ENCODE data around the gene LSM6.

LSM6 gene

GRCh38 chr4:146175541-146176453 is at the start of gene LSM6:
TSS of gene LSM6 (plus strand) at chr4:146175718. CDS start at chr4:146182922, 7,204 bp downstream.
- peak; percentile 73 for DNase-seq

- DNase-seq: no peak
Observed at GRCh38 chr4:146132445-146132844, 43.1 kb upstream of the LSM6 start.

DNA sequence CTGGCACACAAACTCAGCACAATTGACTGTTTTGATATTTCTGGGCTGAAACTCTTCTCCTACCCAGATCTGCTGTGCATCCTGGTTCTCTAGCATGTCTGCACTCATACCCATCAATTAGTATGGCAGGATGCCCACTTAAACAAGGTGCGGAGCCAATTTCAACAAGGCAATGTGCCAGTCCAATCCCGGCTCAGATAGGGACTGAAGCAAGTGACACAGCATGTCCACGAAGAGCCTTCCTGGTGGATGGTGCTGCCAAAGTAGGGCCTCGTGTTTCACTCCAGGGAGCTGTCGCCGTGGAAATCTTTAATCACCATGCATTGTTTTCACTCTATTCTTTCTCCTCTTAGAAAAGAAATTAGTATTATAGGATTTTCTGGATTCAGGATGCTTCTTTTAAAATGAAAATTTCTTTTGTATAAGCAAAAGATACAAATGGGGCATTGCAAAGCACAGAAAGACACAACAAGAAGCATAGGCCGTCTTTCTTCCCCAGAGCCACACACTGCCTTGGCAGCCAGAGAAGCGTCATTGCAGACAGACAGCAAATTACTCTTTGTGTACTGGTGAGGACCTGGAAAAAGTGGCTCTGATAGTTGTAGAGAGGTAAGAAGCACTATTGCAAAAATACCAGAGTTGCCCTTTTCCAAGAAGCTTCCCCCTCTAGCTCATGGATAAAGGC is 40.6 kb upstream of the LSM6 start:
- no peak for DNase-seq

DNA sequence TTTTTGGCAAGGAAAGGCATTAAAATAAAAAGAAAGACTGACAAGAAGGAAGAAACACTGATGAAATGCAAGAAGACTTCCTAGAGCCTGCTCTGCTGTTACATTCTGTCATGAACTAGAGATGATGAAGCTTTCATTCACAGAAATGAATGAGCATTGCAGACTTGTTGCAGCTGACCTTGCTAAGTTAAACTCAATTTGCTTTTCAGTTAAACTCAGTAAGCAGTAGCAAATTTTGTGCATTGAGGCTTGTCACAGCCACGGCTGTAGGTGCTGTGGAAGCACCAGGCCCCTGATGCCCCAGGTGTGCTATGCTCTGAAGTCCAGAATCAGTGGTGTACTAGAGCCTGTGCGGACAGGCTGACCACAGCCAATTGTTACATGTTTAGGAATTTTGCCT is 39.6 kb upstream of the LSM6 start:
- DNase-seq: no peak

GRCh38 chr4:146142768-146143167 is 32.8 kb upstream of the LSM6 start:
- no peak for DNase-seq

DNA sequence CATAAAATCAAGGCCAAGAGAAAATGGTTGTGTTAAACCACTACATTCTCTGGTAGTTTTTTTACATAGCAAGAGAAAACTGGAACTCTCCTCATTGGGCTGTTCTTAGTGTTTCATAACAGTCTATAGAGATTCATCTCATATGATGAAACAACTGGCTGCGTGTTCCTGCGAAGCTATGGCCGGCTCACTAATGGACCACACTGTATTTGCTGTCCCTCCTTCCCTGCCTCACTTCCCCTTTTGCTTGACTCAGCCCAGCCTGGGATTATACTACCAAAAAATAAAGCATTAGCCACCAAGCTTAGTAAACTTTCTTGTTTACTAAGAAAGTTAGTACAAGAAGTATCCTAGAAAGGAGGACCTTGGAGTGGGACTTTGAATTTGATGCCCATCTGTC is 31.6 kb upstream of the LSM6 start:
- no peak for DNase-seq

- DNase-seq: no peak
Observed at GRCh38 chr4:146146918-146147317, 28.6 kb upstream of the LSM6 start.

GRCh38 chr4:146148021-146148420 is 27.5 kb upstream of the LSM6 start:
- no peak for DNase-seq

GRCh38 chr4:146154057-146154456 is 21.5 kb upstream of the LSM6 start:
- DNase-seq: no peak

- no peak for DNase-seq
Observed at GRCh38 chr4:146155152-146155724, 20.3 kb upstream of the LSM6 start.

DNA sequence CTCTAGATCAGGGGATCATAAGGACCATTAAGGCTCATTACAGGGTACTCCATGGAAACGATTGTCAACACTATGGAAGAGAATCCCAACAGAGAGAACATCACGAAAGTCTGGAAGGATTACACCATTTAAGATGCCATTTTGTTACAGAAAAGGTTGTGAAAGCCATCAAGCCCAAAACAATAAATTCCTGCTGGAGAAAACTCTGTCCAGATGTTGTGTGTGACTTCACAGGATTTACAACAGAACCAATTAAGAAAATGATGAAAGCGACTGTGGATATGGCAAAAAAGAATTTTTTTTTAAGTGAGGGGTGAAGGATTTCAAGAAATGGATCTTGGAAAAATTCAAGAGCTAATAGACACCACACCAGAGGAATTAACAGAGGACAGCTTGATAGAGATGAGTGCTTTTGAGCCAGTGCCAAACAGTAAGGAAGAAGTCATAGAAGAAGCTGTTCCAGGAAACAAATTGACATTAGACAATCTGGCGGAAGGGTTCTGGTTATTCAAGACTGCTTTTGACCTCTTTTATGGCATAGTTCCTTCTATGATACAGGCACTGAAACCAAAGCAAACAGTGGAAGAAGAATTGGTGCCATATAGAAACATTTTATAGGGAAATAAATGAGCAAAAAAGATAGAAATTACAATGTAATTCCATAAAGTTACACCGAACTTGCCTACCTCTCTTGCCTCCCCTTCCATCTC is 17.3 kb upstream of the LSM6 start:
- DNase-seq: no peak

GRCh38 chr4:146159384-146160058 is 16.0 kb upstream of the LSM6 start:
- no peak for DNase-seq

- DNase-seq: no peak
Observed at GRCh38 chr4:146161243-146161642, 14.3 kb upstream of the LSM6 start.

DNA sequence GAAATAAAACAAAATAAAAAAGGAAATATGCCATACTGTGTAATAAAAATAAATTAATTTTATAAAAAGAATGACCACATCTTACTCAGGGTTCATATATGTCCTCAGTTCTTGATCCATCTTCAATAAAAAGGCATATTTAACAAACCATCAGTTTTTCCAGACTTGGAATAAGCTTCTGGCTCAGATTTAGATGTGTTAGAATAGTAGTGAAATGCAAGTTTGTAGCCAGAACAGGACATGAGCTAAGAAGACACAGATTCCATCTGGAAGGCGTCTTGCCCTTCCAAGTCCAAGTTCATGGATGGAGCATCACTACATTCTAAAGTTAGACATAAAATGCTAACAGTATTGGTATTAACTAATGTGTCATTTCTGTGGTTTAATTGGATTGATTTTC is 10.3 kb upstream of the LSM6 start:
- no peak for DNase-seq

GRCh38 chr4:146165840-146166239 is 9.7 kb upstream of the LSM6 start:
- no peak for DNase-seq

- DNase-seq: no peak
Observed at GRCh38 chr4:146170149-146170548, 5.4 kb upstream of the LSM6 start.

GRCh38 chr4:146176891-146177290 is 1.4 kb downstream of the LSM6 start:
- DNase-seq: no peak

DNA sequence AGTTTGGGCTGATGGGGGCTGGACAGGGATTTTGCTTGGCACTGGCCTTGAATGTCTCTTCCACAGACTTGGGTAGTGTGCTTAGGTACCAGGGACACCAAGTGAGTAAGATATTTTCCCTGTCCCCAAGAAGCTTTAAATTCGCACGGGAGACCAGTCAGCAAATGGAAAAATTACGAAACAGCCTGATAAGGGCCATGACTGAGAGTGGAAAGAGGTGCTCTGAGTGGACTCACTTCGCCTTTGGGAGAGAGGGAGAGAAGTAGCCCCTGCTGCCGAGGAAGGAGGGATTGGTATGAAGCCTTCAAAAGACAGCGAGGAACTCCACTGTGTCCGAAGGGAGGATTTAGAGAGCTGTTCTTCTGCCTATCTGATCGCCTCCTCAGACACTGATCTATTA is 2.6 kb downstream of the LSM6 start:
- DNase-seq: no peak

DNA sequence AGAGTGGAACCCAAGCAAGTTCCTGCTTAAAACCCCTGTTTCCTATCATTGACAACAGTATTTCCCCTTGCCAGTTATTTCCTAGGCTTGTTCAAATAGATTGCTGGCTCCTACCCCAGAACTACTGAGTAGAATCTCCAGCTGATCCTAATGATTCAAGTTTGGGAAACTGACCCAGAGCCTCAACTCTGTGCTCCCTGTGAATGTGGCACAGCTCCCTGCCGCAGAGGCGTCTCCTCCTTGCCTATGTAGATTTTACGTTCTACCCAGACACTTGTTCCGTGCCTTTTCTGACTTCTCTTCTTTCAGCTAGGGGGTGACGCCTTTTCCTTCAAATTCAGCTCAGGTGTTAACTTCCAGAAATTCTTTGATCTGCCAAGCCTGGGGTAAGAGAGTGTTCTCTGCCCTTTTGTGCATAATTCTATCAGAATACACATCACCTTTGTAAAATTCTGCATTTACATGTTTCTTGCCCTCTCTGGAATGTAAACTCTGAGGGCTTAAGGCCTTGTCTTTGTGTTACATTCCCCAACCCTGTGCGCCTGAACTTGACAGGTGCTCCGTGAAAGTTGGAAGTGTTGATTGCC is 4.4 kb downstream of the LSM6 start:
- no peak for DNase-seq

DNA sequence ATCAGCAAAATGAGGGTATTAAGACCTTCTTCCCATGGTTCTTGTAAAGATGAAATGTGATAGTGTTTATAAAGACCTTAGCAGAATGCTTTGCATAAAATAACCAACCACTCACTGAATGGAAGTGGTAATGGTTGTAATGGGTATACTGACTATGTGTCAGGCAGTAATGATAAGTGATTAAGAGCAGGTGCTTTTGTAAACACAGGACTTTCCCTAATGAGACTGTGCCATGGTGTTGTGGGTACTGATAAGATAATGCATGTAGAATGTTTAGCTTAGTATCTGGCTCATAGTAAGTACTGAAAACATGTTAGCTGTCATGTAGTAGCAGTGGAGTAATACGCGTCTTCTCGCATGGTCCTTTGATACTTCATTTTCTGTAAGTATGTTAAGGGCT is 6.9 kb downstream of the LSM6 start:
- no peak for DNase-seq

GRCh38 chr4:146183209-146183608 is 7.7 kb downstream of the LSM6 start:
- no peak for DNase-seq

GRCh38 chr4:146186041-146186440 is 10.5 kb downstream of the LSM6 start:
- DNase-seq: no peak

Data from activated CD4-positive, alpha-beta T cell treated with anti-CD3 and anti-CD28 coated beads for 1 hour (primary cell).